HG02981 (cell line): Measurements from ENCODE around the gene BCKDHB.

Source experiments
- ATAC-seq: cut with Tn5 transposase; IDR thresholded peaks from one replicate; pipeline ENCODE4 v1.9.1; 2021; ENCODE audit warnings: mild to moderate bottlenecking, moderate library complexity; ENCODE audit not compliant: unreplicated experiment

BCKDHB gene

GRCh38 chr6:80366051-80366450 is 259.6 kb downstream of the BCKDHB start:
- ATAC-seq, result no peak

- ATAC-seq, result no peak
Measured at GRCh38 chr6:80366714-80367113, 260.2 kb downstream of the BCKDHB start.

- no peak for ATAC-seq
Measured at GRCh38 chr6:80376411-80376810, 269.9 kb downstream of the BCKDHB start.

- ATAC-seq, result no peak
Measured at GRCh38 chr6:80380566-80380965, 274.1 kb downstream of the BCKDHB start.

DNA sequence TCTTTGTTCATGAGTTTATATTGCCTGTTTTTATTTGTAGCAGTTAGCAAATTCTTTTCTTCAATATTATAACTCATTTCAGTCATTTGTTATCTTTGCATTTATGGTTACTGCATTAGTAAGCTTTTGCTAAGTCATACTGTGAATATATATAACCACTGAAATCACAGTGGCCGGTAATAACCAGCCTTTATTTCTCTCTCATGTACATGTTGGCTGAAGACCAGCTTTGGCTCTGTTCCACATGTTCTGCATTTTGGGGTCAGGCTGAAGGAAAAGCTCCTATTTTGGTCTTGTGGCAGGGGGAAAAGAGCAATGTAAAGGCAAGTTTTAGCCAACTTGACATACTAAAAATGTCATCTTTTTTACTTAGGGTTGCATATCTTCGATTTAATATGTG is 276.3 kb downstream of the BCKDHB start:
- no peak for ATAC-seq

GRCh38 chr6:80388507-80388906 is 282.0 kb downstream of the BCKDHB start:
- no peak for ATAC-seq
